CD4-positive, alpha-beta T cell treated with Interleukin-12 subunit alpha and Interleukin-12 subunit beta, for 1 hour (primary cell): ENCODE data around the gene DLGAP1.

Experiments
- DNase-seq: peaks from one replicate; pipeline ENCODE4 v3.0.0-alpha.2; 2020

The DLGAP1 gene

GRCh38 chr18:4284528-4284927, 170.6 kb downstream of the DLGAP1 start:
- no peak for DNase-seq

GRCh38 chr18:4283746-4284291, 171.3 kb downstream of the DLGAP1 start:
- no peak for DNase-seq

DNA sequence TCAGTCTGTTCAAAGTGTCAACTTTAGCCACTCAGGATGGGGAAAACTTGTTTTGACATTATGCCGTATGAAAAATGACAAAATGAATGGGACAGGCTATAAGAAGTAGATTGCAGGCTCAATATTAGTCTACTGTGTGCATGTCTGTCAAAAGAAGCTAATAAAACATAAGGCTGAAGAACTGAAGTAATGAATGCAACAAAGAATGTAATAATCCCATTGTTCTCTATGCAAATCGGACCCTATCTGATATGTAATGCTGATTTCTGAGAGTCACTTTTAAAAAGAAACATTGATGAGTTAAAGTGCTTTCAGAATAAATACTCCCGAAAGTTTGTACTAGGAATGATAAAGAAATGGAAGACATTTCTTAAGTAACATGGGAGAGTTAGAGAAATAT, 172.2 kb downstream of the DLGAP1 start:
- no peak for DNase-seq

DNA sequence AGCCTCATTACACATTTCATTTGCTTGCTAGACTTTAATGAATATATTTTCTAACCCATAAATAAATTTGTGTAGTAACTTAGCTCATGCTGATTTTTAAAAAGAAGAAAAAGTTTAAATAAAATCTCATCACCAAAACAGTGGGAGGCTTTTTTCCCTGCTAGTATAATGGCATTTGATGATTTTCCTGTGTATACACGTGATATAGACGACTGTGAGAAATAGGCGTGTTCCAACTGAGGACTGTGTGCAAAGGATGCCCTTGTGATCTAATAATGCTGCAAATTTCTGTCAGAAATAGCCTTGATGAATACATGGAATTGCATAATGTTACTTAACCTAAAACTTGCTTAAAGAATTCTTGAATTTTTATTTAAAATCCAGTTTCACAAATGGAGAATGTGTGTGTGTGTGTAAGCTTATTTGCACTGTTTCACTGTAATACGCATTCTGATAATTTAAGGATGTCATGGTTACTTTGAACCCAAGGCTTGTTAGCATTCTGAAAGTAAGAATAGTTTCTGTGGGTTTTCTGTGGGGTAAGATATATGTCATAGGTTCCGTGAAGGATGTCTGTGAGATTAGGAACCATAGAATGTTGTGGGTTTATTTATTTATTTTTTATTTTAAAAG, 178.0 kb downstream of the DLGAP1 start:
- no peak for DNase-seq

DNA sequence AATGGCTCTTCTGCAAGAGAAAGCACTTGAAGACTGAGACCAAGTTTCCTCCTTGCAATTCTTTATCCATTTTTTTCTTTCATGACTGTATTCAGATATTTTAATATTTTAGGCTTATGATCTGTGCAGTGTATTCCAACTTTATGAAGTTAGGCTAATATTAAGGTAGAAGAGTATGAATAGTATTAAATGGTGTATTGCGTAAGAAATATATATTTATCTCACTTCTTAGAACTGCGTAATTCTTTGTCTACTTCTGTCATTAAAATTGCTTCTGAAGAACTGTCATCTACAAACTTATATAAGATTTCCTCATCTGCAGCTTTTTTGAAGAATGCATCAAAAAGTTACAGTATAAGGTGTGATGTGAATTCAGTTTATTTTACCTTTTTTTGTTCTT, 183.2 kb downstream of the DLGAP1 start:
- DNase-seq, result no peak

GRCh38 chr18:4270988-4271387, 184.1 kb downstream of the DLGAP1 start:
- no peak for DNase-seq

DNA sequence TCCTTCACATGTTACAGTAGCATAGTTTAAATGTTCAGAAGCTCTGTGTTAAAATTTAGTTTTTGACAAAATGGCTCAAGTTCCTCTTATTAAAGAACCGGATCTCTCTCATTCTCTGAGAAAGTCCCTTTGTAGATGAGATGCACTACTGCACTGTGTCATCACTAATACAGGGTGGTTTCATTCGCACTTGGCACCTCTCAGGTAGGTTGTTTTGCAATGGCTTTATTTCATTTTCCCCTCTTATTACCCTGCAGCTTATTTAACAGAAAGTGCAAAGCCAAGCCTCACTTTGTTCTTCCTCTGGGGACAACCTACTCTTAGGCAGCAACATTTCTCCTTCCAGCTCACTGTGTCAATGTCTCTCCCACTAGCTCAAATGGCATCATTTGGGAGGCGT, 185.1 kb downstream of the DLGAP1 start:
- no peak for DNase-seq

DNA sequence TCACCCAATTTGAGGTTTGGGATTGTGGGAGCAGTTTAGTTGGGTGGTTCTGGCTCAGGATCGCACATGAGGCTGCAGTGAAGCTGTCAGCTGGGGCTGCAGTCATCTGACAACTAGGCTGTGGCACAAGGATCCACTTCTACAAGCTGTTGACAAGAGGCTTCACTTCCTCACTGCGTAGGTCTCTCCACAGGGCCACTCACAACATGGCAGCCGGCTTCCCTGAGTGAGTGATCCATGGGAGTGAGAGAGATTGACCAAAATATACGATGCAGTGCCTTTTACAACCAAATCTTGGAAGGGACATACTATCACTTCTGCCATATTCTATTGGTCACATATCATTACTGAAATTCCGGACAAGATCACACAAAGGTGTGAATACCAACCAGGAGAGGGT, 187.5 kb downstream of the DLGAP1 start:
- no peak for DNase-seq

DNA sequence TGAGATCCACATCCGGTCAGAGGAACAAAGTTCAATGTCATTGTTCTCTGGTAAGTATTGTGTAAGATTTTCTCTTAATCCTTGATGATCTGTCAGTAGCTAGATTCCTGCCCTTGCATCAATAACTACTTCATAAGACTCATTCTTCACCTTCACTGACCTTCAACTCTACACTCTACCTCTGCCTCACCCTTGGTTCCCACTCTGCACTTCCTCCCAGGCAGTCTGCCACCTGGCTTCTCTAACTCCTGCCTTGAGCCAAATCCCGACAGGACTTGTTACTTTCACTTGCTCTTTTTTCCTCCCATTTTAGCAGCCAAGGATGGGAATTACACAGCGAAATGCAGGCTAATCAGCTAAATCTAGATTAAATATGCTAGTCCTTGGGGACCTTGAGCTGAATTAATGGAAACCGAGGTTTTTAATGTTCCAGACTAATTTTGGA, 190.7 kb downstream of the DLGAP1 start:
- no peak for DNase-seq

DNA sequence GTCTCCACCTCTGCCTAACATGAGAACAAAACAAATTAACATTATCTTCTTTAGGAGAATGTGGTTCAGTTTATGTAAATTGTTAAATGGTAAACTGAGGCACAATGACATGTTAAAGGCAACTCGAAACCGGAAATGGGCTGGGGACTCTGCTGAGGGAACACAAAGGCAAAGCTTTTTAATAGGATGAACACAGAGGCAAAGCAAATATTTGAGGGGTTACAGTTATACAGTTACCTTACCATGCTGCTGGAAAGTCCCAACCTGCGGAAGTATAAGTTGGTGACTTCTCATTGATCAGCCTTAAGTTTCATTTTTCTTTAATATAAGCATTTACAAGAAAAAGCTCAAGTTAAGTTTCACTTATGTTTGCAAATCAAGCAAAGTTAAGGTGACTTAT, 195.0 kb downstream of the DLGAP1 start:
- peak; percentile 7 for DNase-seq

GRCh38 chr18:4256766-4257417, 198.2 kb downstream of the DLGAP1 start:
- no peak for DNase-seq

DNA sequence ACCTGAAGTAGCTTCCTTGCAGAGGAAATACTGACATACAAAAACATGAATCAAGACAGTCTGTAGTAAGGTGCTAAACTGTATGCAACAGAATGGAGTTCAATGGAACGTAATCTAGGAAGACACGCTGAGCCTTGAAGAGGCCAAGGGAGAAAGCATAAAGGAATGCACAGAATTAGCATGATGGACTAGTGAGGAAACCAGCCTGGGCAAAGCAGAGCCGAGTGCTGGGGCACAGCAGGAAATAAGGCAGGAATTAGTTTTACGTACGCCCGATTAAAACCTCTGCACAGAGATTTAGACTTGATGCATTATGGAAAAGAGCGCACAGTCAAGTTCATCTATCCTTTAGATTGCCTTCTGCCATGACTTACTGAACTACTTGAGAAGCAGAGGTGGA, 200.3 kb downstream of the DLGAP1 start:
- no peak for DNase-seq

- DNase-seq, result no peak
Observed at GRCh38 chr18:4252829-4253228, 202.3 kb downstream of the DLGAP1 start.

GRCh38 chr18:4251873-4252272, 203.2 kb downstream of the DLGAP1 start:
- no peak for DNase-seq

GRCh38 chr18:4251206-4251605, 203.9 kb downstream of the DLGAP1 start:
- DNase-seq, result no peak

DNA sequence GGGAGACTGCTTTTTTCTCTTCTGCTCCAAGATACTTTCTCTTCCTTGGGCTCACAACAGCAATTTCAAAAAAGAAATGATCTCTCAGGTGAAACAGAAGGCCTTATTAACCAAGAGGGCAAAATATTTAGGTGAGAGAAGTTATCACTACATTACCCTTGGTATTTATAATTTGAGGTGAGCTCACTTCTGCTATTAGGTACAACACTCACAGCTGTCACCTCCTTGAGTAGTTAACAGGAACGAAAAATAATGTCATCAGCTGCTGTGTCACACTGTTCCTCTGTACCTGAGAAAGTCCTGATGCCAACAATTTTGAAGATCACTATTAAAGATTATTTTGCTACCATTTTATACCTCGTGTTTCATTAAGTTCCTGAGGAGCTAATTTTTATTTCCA, 205.0 kb downstream of the DLGAP1 start:
- DNase-seq, result no peak

DNA sequence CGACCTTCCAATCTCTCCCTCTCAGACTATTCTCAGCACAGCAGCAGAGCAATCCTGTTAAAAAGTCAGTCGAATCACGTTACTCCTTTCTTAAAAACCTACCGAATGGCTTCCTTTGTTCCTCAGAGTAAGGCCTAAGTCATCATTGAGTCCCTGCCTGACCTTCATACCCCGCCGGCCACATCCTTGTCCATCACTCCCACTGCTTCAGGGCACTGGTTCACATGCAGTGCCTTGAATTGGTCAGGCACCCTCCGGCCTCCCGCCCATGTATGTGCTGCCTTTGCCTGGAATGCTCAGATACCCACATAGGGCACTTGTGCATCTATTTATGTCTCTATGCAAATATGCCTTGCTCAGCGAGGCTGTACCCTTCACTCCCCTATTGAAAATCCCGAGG, 206.4 kb downstream of the DLGAP1 start:
- DNase-seq, result no peak

GRCh38 chr18:4246374-4246773, 208.7 kb downstream of the DLGAP1 start:
- no peak for DNase-seq

DNA sequence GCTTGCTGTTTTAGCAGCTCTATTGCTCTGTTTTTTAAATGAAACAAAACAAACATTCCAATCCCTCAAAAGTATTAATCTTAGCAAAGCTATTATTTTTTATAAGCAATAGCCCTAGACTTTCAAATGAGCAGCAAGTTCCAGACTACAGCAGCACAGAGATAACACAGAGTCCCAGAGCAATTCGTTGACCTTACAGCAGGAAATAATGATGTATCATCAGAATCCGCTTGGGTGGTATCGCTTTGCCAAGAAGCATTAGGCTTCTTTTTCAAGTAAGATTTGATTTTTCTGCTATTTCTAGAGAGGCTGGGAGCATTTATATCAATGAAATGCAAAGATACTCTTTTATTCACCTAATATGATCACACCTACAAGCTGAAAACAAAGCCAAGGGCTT, 209.7 kb downstream of the DLGAP1 start:
- no peak for DNase-seq

DNA sequence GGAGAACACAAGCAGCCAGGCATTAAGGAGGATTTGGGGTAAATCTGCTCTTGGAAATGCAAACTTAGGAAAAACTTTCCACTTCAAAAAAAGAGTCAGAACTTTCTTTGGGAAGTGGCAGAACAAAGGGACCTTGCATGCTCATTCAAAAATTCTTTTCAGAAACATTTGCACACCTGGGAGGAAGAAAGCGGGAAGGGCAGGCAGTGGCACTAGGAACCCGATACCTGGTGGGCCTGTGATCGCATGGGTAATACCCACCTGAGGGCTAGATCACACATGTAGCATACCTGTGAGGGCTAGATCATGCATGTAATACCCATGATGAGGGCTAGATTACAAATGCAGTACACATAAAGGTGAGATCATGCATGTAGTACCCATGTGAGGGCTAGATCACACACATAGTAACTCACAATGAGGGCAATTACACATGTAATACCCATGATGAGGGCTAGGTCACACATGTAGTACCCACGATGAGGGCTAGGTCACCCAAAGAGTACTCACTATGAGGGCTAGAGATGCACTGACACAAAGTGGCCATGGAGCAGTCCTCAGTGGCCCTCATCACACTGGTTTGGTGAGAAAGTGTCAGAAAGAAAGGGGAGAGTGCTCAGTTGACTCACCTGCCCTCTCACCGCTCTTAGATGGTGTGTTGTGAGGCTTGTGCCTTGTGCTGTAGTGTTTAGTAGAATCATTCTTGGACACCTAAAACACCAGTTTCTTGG, 212.5 kb downstream of the DLGAP1 start:
- no peak for DNase-seq

- no peak for DNase-seq
Observed at GRCh38 chr18:4241090-4241617, 214.0 kb downstream of the DLGAP1 start.

- DNase-seq, result no peak
Observed at GRCh38 chr18:4238966-4239365, 216.1 kb downstream of the DLGAP1 start.

DNA sequence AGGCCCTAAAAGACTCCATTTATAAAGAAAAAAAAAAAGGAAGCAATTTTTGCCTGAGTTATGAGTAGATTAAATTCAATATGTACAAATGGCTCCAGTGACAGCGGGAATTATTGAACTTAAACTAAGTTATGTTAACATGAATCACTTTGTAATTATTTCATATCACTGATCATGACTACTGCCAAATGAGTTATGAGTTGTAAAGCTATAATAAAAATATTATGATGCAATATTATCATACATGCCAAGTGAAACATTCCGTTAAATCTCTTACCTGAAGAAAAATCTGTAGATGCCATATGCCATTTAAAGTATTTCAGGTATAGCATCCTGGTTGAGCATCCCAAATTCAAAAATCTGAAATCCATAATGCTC, 217.5 kb downstream of the DLGAP1 start:
- no peak for DNase-seq
